H1 (cell line): ENCODE results near the gene CPTP. TPM values are rescaled to one million over a fixed set of nuclear protein-coding genes. Genes with fewer than 3 reads are reported as not detected.

Source experiments
- CTCF ChIA-PET: fragments of 300-600 bp; sonication (Branson Sonifier 250); formaldehyde crosslinking; loops from one replicate; lab custom pipeline; 2021; ENCODE audit not compliant: partially characterized antibody; lab: Charles Lee
- POLR2A ChIA-PET: fragments of 300-600 bp; sonication (Branson Sonifier 250); formaldehyde crosslinking; loops from one replicate; lab custom pipeline; 2021; ENCODE audit warnings: inconsistent platforms; ENCODE audit not compliant: partially characterized antibody; lab: Charles Lee
- DNase-seq, 2 experiments: peaks; one replicate each; pipeline versions ENCODE4 v3.0.0 to v3.0.0-alpha.2; 2010 to 2022; ENCODE audit warnings: low spot score in 2 of 2, low read depth in 1 of 2, mixed read lengths in 1 of 2
- FAIRE-seq: peaks from 2 replicates; lab custom pipeline; 2011; peaks lifted over from hg19 to GRCh38; lab: Jason Lieb, UNC
- H2AFZ ChIP-seq: 2 replicates; pipeline ENCODE4 v1.8.1; 2012; ENCODE audit warnings: low read length, inconsistent platforms
- H2AK5ac ChIP-seq: 2 replicates; pipeline ENCODE4 v1.6.1; 2013; ENCODE audit warnings: low read depth, low read length
- H2BK120ac ChIP-seq: replicated peaks from 2 replicates; pipeline ENCODE3; 2013; ENCODE audit warnings: low read depth, low read length, inconsistent platforms
- H2BK12ac ChIP-seq: 2 replicates; pipeline ENCODE4 v1.6.1; 2013; ENCODE audit warnings: low read depth, low read length
- H2BK15ac ChIP-seq: 2 replicates; pipeline ENCODE4 v1.6.1; 2013; ENCODE audit warnings: low read length
- H2BK20ac ChIP-seq: 2 replicates; pipeline ENCODE4 v1.6.1; 2013; ENCODE audit warnings: low read length
- H2BK5ac ChIP-seq: 2 replicates; pipeline ENCODE4 v1.6.1; 2013; ENCODE audit warnings: low read depth, low read length
- H3K14ac ChIP-seq: 2 replicates; pipeline ENCODE4 v1.6.1; 2013; ENCODE audit warnings: inconsistent platforms; ENCODE audit not compliant: insufficient read length
- H3K18ac ChIP-seq: 2 replicates; pipeline ENCODE4 v1.6.1; 2013; ENCODE audit warnings: low read length; ENCODE audit errors: extremely low read depth
- H3K23ac ChIP-seq: 2 replicates; pipeline ENCODE4 v1.6.1; 2013; ENCODE audit warnings: inconsistent platforms; ENCODE audit not compliant: insufficient read length
- H3K23me2 ChIP-seq: 2 replicates; pipeline ENCODE4 v1.6.1; 2013; ENCODE audit warnings: low read depth, low read length
- H3K27ac ChIP-seq: 2 replicates; pipeline ENCODE4 v1.6.1; 2011; ENCODE audit warnings: low read depth, low read length, inconsistent platforms
- H3K27me3 ChIP-seq, 4 experiments: replicated peaks in 1 of 4; 1 replicate in 1 of 4; 2 replicates in 3 of 4; pipeline versions ENCODE4 v1.6.1 to v1.8.1; 2011 to 2013; ENCODE audit warnings: low read length in 3 of 4, mild to moderate bottlenecking in 3 of 4, inconsistent platforms in 2 of 4, mixed read lengths in 2 of 4, moderate library complexity in 1 of 4; ENCODE audit not compliant: control insufficient read depth in 3 of 4, insufficient read depth in 3 of 4; ENCODE audit errors: extremely low read depth in 1 of 4
- H3K36me3 ChIP-seq, 4 experiments: 2 replicates each; pipeline versions ENCODE4 v1.6.1 to v1.8.1; 2011 to 2013; ENCODE audit warnings: mild to moderate bottlenecking in 4 of 4, low read length in 3 of 4, moderate library complexity in 2 of 4, control low read depth in 1 of 4, inconsistent platforms in 1 of 4; ENCODE audit not compliant: insufficient read depth in 4 of 4, control insufficient read depth in 2 of 4
- H3K4ac ChIP-seq: replicated peaks from 2 replicates; pipeline ENCODE3; 2013; ENCODE audit warnings: low read length, low read depth, mixed read lengths, inconsistent platforms; ENCODE audit not compliant: insufficient read length
- H3K4me1 ChIP-seq, 4 experiments: replicated peaks in 1 of 4; 1 replicate in 1 of 4; 2 replicates in 3 of 4; pipeline versions ENCODE4 v1.6.1 to v1.8.1; 2011 to 2013; ENCODE audit warnings: low read length in 3 of 4, inconsistent platforms in 2 of 4, mixed read lengths in 1 of 4; ENCODE audit not compliant: insufficient read depth in 4 of 4, control insufficient read depth in 3 of 4
- H3K4me2 ChIP-seq, 2 experiments: 2 replicates each; pipeline versions ENCODE4 v1.6.1 to v1.8.1; 2011 to 2013; ENCODE audit warnings: low read depth in 2 of 2, low read length in 2 of 2, control low read depth in 1 of 2, inconsistent platforms in 1 of 2, mild to moderate bottlenecking in 1 of 2; ENCODE audit not compliant: insufficient read depth in 1 of 2
- H3K4me3 ChIP-seq, 4 experiments: fragments of 200-600, 300-600 bp in 1 of 4; sonication (generic), shearing (Covaris generic), sonication (Bioruptor Twin) in 1 of 4; 2 replicates each; pipeline versions ENCODE4 v1.5.1 to v1.8.1; 2011 to 2016; ENCODE audit warnings: low read length in 4 of 4, low read depth in 3 of 4, control low read depth in 2 of 4, inconsistent platforms in 2 of 4, mild to moderate bottlenecking in 2 of 4, mixed read lengths in 1 of 4, moderate library complexity in 1 of 4; ENCODE audit not compliant: insufficient read depth in 2 of 4; ENCODE audit errors: extremely low read depth in 1 of 4
- H3K56ac ChIP-seq: replicated peaks from 2 replicates; pipeline ENCODE3; 2013; ENCODE audit warnings: low read depth, mild to moderate bottlenecking, mixed read lengths, low read length, inconsistent platforms; ENCODE audit not compliant: insufficient read length
- H3K79me1 ChIP-seq: 2 replicates; pipeline ENCODE4 v1.6.1; 2013; ENCODE audit warnings: low read depth, low read length, control low read depth
- H3K79me2 ChIP-seq, 2 experiments: 2 replicates each; pipeline versions ENCODE4 v1.6.1 to v1.8.1; 2012 to 2013; ENCODE audit warnings: low read length in 2 of 2, mild to moderate bottlenecking in 2 of 2, inconsistent platforms in 1 of 2; ENCODE audit not compliant: insufficient read depth in 2 of 2, control insufficient read depth in 1 of 2
- H3K9ac ChIP-seq, 4 experiments: replicated peaks in 1 of 4; 1 replicate in 1 of 4; 2 replicates in 3 of 4; pipeline versions ENCODE4 v1.6.1 to v1.8.1; 2011 to 2013; ENCODE audit warnings: low read depth in 3 of 4, low read length in 3 of 4, control low read depth in 2 of 4, mild to moderate bottlenecking in 2 of 4, moderate library complexity in 2 of 4, inconsistent platforms in 1 of 4; ENCODE audit errors: extremely low read depth in 1 of 4
- H3K9me3 ChIP-seq, 2 experiments: 2 replicates each; pipeline versions ENCODE4 v1.6.1 to v1.8.1; 2012 to 2013; ENCODE audit warnings: mild to moderate bottlenecking in 2 of 2, moderate library complexity in 2 of 2, control low read depth in 1 of 2, inconsistent platforms in 1 of 2, low read depth in 1 of 2, low read length in 1 of 2, mixed read lengths in 1 of 2; ENCODE audit not compliant: insufficient read depth in 2 of 2
- H4K20me1 ChIP-seq, 2 experiments: replicated peaks in 1 of 2; 2 replicates each; pipeline versions ENCODE3 to v1.8.1; 2011 to 2013; ENCODE audit warnings: inconsistent platforms in 2 of 2, low read length in 2 of 2, mild to moderate bottlenecking in 1 of 2; ENCODE audit not compliant: insufficient read depth in 2 of 2, control insufficient read depth in 1 of 2
- H4K5ac ChIP-seq: 2 replicates; pipeline ENCODE4 v1.6.1; 2013; ENCODE audit warnings: low read length, low read depth, mixed read lengths, inconsistent platforms; ENCODE audit not compliant: insufficient read length
- H4K8ac ChIP-seq: 2 replicates; pipeline ENCODE4 v1.8.0; 2013; ENCODE audit warnings: mild to moderate bottlenecking, moderate library complexity, low read length, inconsistent platforms; ENCODE audit not compliant: insufficient read depth; ENCODE audit errors: extremely low read depth
- H4K91ac ChIP-seq: replicated peaks from 2 replicates; pipeline ENCODE3; 2013; ENCODE audit warnings: low read length, mixed read lengths, inconsistent platforms; ENCODE audit not compliant: insufficient read length
- BCL11A ChIP-seq, 2 experiments: IDR thresholded peaks; one replicate each; pipeline ENCODE4 v1.6.1; 2011; ENCODE audit warnings: low read depth in 2 of 2, low read length in 2 of 2, mild to moderate bottlenecking in 2 of 2
- CBX5 ChIP-seq: fragments of 300-800, 300-1000 bp; sonication (generic); IDR thresholded peaks from 2 replicates; pipeline ENCODE4 v1.7.1; 2016; ENCODE audit warnings: antibody characterized with exemption, low read length, low read depth
- CBX8 ChIP-seq: fragments of 300-800, 300-1000 bp; sonication (generic); IDR thresholded peaks from 2 replicates; pipeline ENCODE4 v1.7.1; 2016; ENCODE audit warnings: low read depth, low read length, borderline replicate concordance
- EZH2 ChIP-seq: fragments of 200-600 bp; sonication (generic); IDR thresholded peaks from 2 replicates; pipeline ENCODE4 v1.7.1; 2012; ENCODE audit warnings: low read depth, mild to moderate bottlenecking, moderate library complexity, low read length, inconsistent platforms; ENCODE audit not compliant: severe bottlenecking
- FOSL1 ChIP-seq: IDR thresholded peaks from 2 replicates; pipeline ENCODE4 v1.6.1; 2011; ENCODE audit warnings: mild to moderate bottlenecking, low read depth, low read length, moderate library complexity; ENCODE audit not compliant: insufficient read depth
- HDAC6 ChIP-seq: IDR thresholded peaks from one replicate; pipeline ENCODE4 v1.7.1; 2012; ENCODE audit warnings: low read depth, mild to moderate bottlenecking, inconsistent platforms, low read length, moderate library complexity
- RAD21 ChIP-seq, 2 experiments: IDR thresholded peaks in 1 of 2; conservative IDR thresholded peaks in 1 of 2; 2 replicates each; pipeline ENCODE4 v1.6.1; 2011; ENCODE audit warnings: low read depth in 2 of 2, low read length in 2 of 2, improper control_type of control experiment in 1 of 2, inconsistent platforms in 1 of 2, mild to moderate bottlenecking in 1 of 2, moderate library complexity in 1 of 2
- RBBP5 ChIP-seq: IDR thresholded peaks from 2 replicates; pipeline ENCODE4 v1.7.1; 2012; ENCODE audit warnings: low read depth, mild to moderate bottlenecking, inconsistent platforms, low read length, moderate library complexity, borderline replicate concordance
- SAP30 ChIP-seq: fragments of 300-600 bp; sonication (generic); IDR thresholded peaks from 2 replicates; pipeline ENCODE4 v1.7.1; 2012; ENCODE audit warnings: low read length, moderate library complexity, mild to moderate bottlenecking, inconsistent platforms; ENCODE audit not compliant: insufficient read depth, insufficient replicate concordance
- SP1 ChIP-seq: IDR thresholded peaks from 2 replicates; pipeline ENCODE4 v1.6.1; 2011; ENCODE audit warnings: low read depth, low read length
- TAF1 ChIP-seq: IDR thresholded peaks from 2 replicates; pipeline ENCODE4 v1.6.1; 2011; ENCODE audit warnings: mild to moderate bottlenecking, low read depth, low read length
- TBP ChIP-seq: IDR thresholded peaks from 2 replicates; pipeline ENCODE4 v1.6.1; 2011; ENCODE audit warnings: low read depth, low read length, improper control_type of control experiment
- USF2 ChIP-seq: IDR thresholded peaks from 2 replicates; pipeline ENCODE4 v1.6.1; 2011; ENCODE audit warnings: low read length, improper control_type of control experiment
- WGBS, 2 experiments: shearing (Covaris generic) in 1 of 2; methylation state at CpG; one replicate each; pipeline versions ENCODE4 v1.1.6 to v1.1.7; 2013 to 2015; ENCODE audit warnings: low lambda C conversion rate in 2 of 2, mixed read lengths in 2 of 2, inconsistent platforms in 1 of 2, low coverage in 1 of 2, missing lambda C conversion rate in 1 of 2; ENCODE audit not compliant: insufficient replicate concordance in 2 of 2, insufficient coverage in 1 of 2, insufficient read length in 1 of 2; ENCODE audit errors: extremely low coverage in 1 of 2, missing lambda C conversion rate in 1 of 2; 5-methylcytosine and 5-hydroxymethylcytosine counted together
- polyA plus RNA-seq, 7 experiments: library from polyadenylated mRNA; depleted of rRNA in 3 of 7; stranded (reverse) in 5 of 7; unstranded in 2 of 7; fragments of >200 nt in 5 of 7; fragments of 200-250 nt in 2 of 7; gene quantifications; 1 replicate in 5 of 7; 2 replicates in 1 of 7; 4 replicates in 1 of 7; pipeline versions ENCODE4 v1.2.1 to v1.2.3, GENCODE V29; 2011 to 2013; ENCODE audit warnings: missing spikeins in 2 of 7, mixed read lengths in 2 of 7
- total RNA-seq: library from RNA; stranded (reverse); fragmentation: NEBNext Ultra II Directional; extraction: Animal tissue kit (Norgen Biotek cat#: 25700); gene quantifications from 2 replicates; pipeline ENCODE4 v1.2.1, GENCODE V29; 2021

Gene CPTP
- total and polyA plus RNA-seq, 2 of the 8 experiments (the other 6 are each of a cell fraction or from before 2014, with no cell fraction given): 8.1 to 10.6 TPM

- H2AK5ac ChIP-seq: no peak overlapping the region
- peaks cover 35% of the 10 kb centered on the region for H3K79me1 ChIP-seq
- no peak overlapping the region for H3K4ac ChIP-seq
- H3K27ac ChIP-seq: no peak overlapping the region
- peaks cover 0 to 16% (median 4%) of the 10 kb centered on the region in 4 experiments; a peak in 6 of 7 replicates for H3K4me1 ChIP-seq
- no peak overlapping the region for H2BK15ac ChIP-seq
- H4K91ac ChIP-seq: no peak overlapping the region
- no peak overlapping the region for H3K4me3 ChIP-seq
- no peaks in the 10 kb centered on the region for H3K9me3 ChIP-seq
- no peak overlapping the region for H2BK120ac ChIP-seq
- no peak for FAIRE-seq
- H3K27me3 ChIP-seq: no peaks in the 10 kb centered on the region
- H4K8ac ChIP-seq: no peak overlapping the region
- H3K23ac ChIP-seq: no peak overlapping the region
- WGBS, 2 experiments: 90% methylated on average over 12 of the region's 13 CpGs; no CpG with 5 or more reads in 1 of the 2 experiments
- H2BK12ac ChIP-seq: no peak overlapping the region
- peaks cover 3 to 20% (median 9%) of the 10 kb centered on the region in 4 experiments; a peak in 6 of 8 replicates for H3K36me3 ChIP-seq
- peaks cover 25 to 40% of the 10 kb centered on the region in 2 experiments for H4K20me1 ChIP-seq
- DNase-seq: no peak
- no peak overlapping the region for H4K5ac ChIP-seq
- no peak overlapping the region for H2BK20ac ChIP-seq
- peaks cover 12 to 50% of the 10 kb centered on the region in 2 experiments; a peak in 3 of 4 replicates for H3K79me2 ChIP-seq
- no peak overlapping the region for H3K14ac ChIP-seq
- H3K9ac ChIP-seq: no peak overlapping the region; a peak in 1 of 7 replicates
- H2AFZ ChIP-seq: no peak overlapping the region
- ChIA-PET CTCF (interaction anchor here (1.7 kb wide), 1 partner anchor 20 kb away, joined by 6 read pairs; no protein-coding TSS in a partner anchor), POLR2A (interaction anchor here (1.0 to 3.0 kb wide), 5 partner anchors 9 to 32 kb away, joined by 4 to 20 read pairs (median 6); no protein-coding TSS in a partner anchor)
- no peak overlapping the region for H2BK5ac ChIP-seq
- no peak overlapping the region for H3K4me2 ChIP-seq
- H3K18ac ChIP-seq: no peak overlapping the region
- no peak overlapping the region for H3K56ac ChIP-seq
- no peaks in the 10 kb centered on the region for H3K23me2 ChIP-seq
- no peak for TF ChIP-seq EZH2
- TF ChIP-seq USF2: no peak
- no peak for TF ChIP-seq CBX8
- TF ChIP-seq HDAC6: no peak
- TF ChIP-seq SP1: no peak
- no peak for TF ChIP-seq TAF1
- TF ChIP-seq RAD21 (IDR thresholded peaks at IDR 0.05 in 1 of 2, conservative IDR thresholded peaks at IDR 0.05 in 1 of 2; ENCODE audit: low read depth in 2 of 2, low read length in 2 of 2): no peak
- TF ChIP-seq FOSL1: no peak
- no peak for TF ChIP-seq SAP30
- no peak for TF ChIP-seq TBP
- TF ChIP-seq RBBP5: no peak
- no peak for TF ChIP-seq BCL11A (IDR thresholded peaks at IDR 0.05; ENCODE audit: low read depth in 2 of 2, low read length in 2 of 2)
- no peak for TF ChIP-seq CBX5
These were observed 5.0 kb upstream of the CPTP start for GRCh38 chr1:1319646-1319941.
